ENCODE data around the gene PHEX. TPM values are rescaled to one million over a fixed set of nuclear protein-coding genes. Genes with fewer than 3 reads are reported as not detected.
A peak's percentile ranks its signal among the peaks of the same experiment; 100 is the strongest.

PHEX gene
- total RNA-seq, result under 1 TPM; 0.24 to 0.37 TPM
- polyA plus RNA-seq (2013, experiment 1 of 2), result 0.14 TPM
- polyA plus RNA-seq (2013, experiment 2 of 2), result 0.12 TPM
- long read RNA-seq, experiment 1, result 0 reads
- long read RNA-seq, experiment 2, partial matches to known transcripts, result 0 of 1 reads
- long read RNA-seq, experiment 2, other reads (novel, unspliced or antisense), result 1 of 1 reads
- long read RNA-seq, experiment 3, partial matches to known transcripts, result 0 of 1 reads
- long read RNA-seq, experiment 3, other reads (novel, unspliced or antisense), result 1 of 1 reads
- long read RNA-seq, experiment 4, result 0 reads

DNA sequence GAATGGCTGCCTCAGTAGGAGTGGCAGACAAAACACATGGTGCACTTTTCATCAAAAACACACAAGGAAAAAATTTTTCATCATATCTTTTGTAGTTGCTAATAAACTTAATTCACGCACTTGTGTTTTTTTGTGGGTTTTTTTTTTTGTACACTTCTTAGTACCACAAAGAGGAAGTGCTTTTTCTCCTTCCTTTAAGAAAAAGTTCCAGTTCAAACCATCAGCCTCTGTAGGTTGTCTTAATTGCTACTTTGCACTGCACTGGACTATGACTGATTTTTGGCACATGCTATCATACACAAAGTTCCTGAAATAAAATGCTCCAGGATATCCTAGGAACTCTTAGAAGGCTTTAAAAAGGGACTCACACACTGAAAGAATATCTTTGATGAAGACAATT is at the start of gene PHEX:
PHEX (plus strand) TSS at position 242 of the 400 bp plus-strand sequence. CDS start 681 bp downstream, outside the sequence.
- H3K27me3 Mint-ChIP-seq (ENCODE audit: insufficient read depth), result peaks cover 45% of the 10 kb centered on the region
- Histone ChIP-seq H3K27ac (ENCODE audit: low read depth, low read length) (no peak within 1 kb of the TSS), H3K36me3 (ENCODE audit: control insufficient read depth, insufficient read depth, low read length) (no peaks in the 10 kb centered on the region), H3K4me3 (ENCODE audit: low read length) (no peak within 1 kb of the TSS), H3K4me1 (ENCODE audit: control insufficient read depth, insufficient read depth, low read length) (no peaks in the 10 kb centered on the region), H3K9ac (ENCODE audit: extremely low read depth, low read length, poor library complexity, severe bottlenecking) (no peak within 1 kb of the TSS), H3K9me3 (ENCODE audit: control insufficient read depth, low read length) (no peaks in the 10 kb centered on the region), H3K27me3 (ENCODE audit: control insufficient read depth, insufficient read depth, low read length, poor library complexity, severe bottlenecking) (peaks cover 11% of the 10 kb centered on the region)
- no peaks in the 10 kb centered on the region for H3K36me3 Mint-ChIP-seq (ENCODE audit: low read depth)
- TF ChIP-seq, protein P1, sequence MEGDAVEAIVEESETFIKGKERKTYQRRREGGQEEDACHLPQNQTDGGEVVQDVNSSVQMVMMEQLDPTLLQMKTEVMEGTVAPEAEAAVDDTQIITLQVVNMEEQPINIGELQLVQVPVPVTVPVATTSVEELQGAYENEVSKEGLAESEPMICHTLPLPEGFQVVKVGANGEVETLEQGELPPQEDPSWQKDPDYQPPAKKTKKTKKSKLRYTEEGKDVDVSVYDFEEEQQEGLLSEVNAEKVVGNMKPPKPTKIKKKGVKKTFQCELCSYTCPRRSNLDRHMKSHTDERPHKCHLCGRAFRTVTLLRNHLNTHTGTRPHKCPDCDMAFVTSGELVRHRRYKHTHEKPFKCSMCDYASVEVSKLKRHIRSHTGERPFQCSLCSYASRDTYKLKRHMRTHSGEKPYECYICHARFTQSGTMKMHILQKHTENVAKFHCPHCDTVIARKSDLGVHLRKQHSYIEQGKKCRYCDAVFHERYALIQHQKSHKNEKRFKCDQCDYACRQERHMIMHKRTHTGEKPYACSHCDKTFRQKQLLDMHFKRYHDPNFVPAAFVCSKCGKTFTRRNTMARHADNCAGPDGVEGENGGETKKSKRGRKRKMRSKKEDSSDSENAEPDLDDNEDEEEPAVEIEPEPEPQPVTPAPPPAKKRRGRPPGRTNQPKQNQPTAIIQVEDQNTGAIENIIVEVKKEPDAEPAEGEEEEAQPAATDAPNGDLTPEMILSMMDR (conservative IDR thresholded peaks at IDR 0.05), result no peak
- H3K9me3 Mint-ChIP-seq, result no peaks in the 10 kb centered on the region
- no peak within 1 kb of the TSS for H3K27ac Mint-ChIP-seq
- H3K4me1 Mint-ChIP-seq, result peaks cover 12% of the 10 kb centered on the region
- no peak within 1 kb of the TSS for H3K4me3 Mint-ChIP-seq
- WGBS, 2 experiments (ENCODE audit: insufficient coverage in 1 of 2, insufficient read length in 1 of 2), result no CpG with 5 or more reads among the region's 1 CpG
- DNase-seq, result no peak

DNA sequence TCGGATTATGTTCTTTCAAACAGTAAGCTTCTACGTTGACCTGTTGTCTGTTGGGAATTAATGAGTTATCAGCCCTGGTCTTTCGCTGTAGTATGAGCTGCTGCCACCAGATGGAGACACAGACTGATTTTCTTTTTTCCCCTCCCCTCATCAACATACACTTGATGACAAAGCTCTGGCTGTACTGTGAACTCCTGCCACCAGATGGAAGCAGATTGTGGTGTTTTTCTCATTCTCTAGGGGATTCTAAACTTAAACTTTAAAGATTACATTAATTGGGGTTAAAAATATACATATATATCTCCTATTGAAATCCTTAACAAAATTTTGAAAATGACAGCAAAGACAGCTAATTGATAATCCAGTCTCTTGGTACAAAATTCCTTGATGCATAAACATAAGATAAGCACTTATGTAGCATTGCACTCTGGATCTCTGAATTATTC is 46.8 kb upstream of the PHEX start:
- Mint-ChIP-seq H3K36me3 (ENCODE audit: low read depth) (peaks cover 68% of the 10 kb centered on the region), H3K4me1 (no peaks in the 10 kb centered on the region), H3K4me3 (no peak overlapping the region), H3K27me3 (ENCODE audit: insufficient read depth) (no peaks in the 10 kb centered on the region), H3K27ac (no peak overlapping the region), H3K9me3 (no peaks in the 10 kb centered on the region)
- Histone ChIP-seq H3K9ac (ENCODE audit: extremely low read depth, low read length, poor library complexity, severe bottlenecking) (no peak overlapping the region), H3K4me1 (ENCODE audit: control insufficient read depth, insufficient read depth, low read length) (no peaks in the 10 kb centered on the region), H3K36me3 (ENCODE audit: control insufficient read depth, insufficient read depth, low read length) (peaks cover 38% of the 10 kb centered on the region), H3K27ac (ENCODE audit: low read depth, low read length) (no peak overlapping the region), H3K4me3 (ENCODE audit: low read length) (no peak overlapping the region), H3K27me3 (ENCODE audit: control insufficient read depth, insufficient read depth, low read length, poor library complexity, severe bottlenecking) (no peaks in the 10 kb centered on the region), H3K9me3 (ENCODE audit: control insufficient read depth, low read length) (no peaks in the 10 kb centered on the region)
- DNase-seq, result peak; percentile 89
- TF ChIP-seq, protein P1 (conservative IDR thresholded peaks at IDR 0.05), result peak; percentile 99
- WGBS, 2 experiments (ENCODE audit: insufficient coverage in 1 of 2, insufficient read length in 1 of 2), result 27 to 44% methylated on average over 2 to 3 of the region's 3 CpGs

DNA sequence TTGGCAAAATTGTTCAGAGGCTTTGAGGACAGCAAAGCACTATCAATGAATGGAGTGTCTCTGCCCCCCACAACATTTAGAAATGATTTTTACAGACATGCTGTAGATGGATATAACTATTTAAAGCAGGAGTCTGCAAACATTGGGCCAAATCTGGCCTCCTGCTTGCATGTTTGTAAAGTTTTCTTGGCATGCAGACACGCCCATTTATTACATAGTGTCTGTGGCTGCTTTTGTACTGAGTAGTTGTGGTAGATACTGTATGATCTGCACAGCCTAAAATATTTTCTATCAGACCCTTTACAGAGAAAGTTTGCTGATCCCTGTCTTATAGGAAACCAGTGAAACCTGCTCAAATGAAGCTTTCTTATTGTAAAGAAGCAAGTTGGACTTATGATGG is 45.5 kb upstream of the PHEX start:
- peaks cover 36% of the 10 kb centered on the region for H3K36me3 ChIP-seq (ENCODE audit: control insufficient read depth, insufficient read depth, low read length)
- H3K27me3 ChIP-seq (ENCODE audit: control insufficient read depth, insufficient read depth, low read length, poor library complexity, severe bottlenecking), result no peaks in the 10 kb centered on the region
- Mint-ChIP-seq H3K4me3 (no peak overlapping the region), H3K27ac (no peak overlapping the region), H3K27me3 (ENCODE audit: insufficient read depth) (no peaks in the 10 kb centered on the region), H3K9me3 (no peaks in the 10 kb centered on the region), H3K4me1 (no peaks in the 10 kb centered on the region), H3K36me3 (ENCODE audit: low read depth) (peaks cover 67% of the 10 kb centered on the region)
- no peaks in the 10 kb centered on the region for H3K4me1 ChIP-seq (ENCODE audit: control insufficient read depth, insufficient read depth, low read length)
- no peak overlapping the region for H3K9ac ChIP-seq (ENCODE audit: extremely low read depth, low read length, poor library complexity, severe bottlenecking)
- TF ChIP-seq, protein P1 (conservative IDR thresholded peaks at IDR 0.05), result no peak
- H3K27ac ChIP-seq (ENCODE audit: low read depth, low read length), result no peak overlapping the region
- no peaks in the 10 kb centered on the region for H3K9me3 ChIP-seq (ENCODE audit: control insufficient read depth, low read length)
- H3K4me3 ChIP-seq (ENCODE audit: low read length), result no peak overlapping the region
- DNase-seq, result no peak
- 83% methylated on average over 1 of the region's 1 CpG; no CpG with 5 or more reads in 1 of the 2 experiments for WGBS, 2 experiments (ENCODE audit: insufficient coverage in 1 of 2, insufficient read length in 1 of 2)

Measured in endodermal cell (in vitro differentiated cells).